HEK293T (cell line): Measurements from ENCODE around the gene BTBD9.
A peak's percentile ranks its signal among the peaks of the same experiment; 100 is the strongest.

Experiments
- CTCF ChIA-PET: fragments of 350-600 bp; formaldehyde crosslinking; extraction: SDS; loops from one replicate; lab custom pipeline; 2021; ENCODE audit warnings: antibody characterized with exemption, inconsistent platforms; lab: Yijun Ruan, JAX
- POLR2A ChIA-PET: fragments of 350-600 bp; formaldehyde crosslinking; extraction: SDS; loops from one replicate; lab custom pipeline; 2020; ENCODE audit warnings: antibody characterized with exemption, inconsistent platforms; lab: Yijun Ruan, JAX
- DNase-seq: peaks from one replicate; pipeline ENCODE4 v3.0.0; 2012; ENCODE audit warnings: mixed read lengths; ENCODE audit errors: extremely low spot score
- ARNT ChIP-seq: fragments of 450-650 bp; IDR thresholded peaks from 2 replicates; pipeline ENCODE4 v1.6.1; 2017; ENCODE audit warnings: mild to moderate bottlenecking
- BHLHE40 ChIP-seq: fragments of 450-650 bp; IDR thresholded peaks from 2 replicates; pipeline ENCODE4 v1.6.1; 2016; ENCODE audit warnings: mild to moderate bottlenecking, moderate library complexity, borderline replicate concordance
- CTBP1 ChIP-seq: fragments of 450-650 bp; IDR thresholded peaks from 2 replicates; pipeline ENCODE4 v1.6.1; 2016; ENCODE audit warnings: borderline replicate concordance
- ELF4 ChIP-seq: fragments of 450-650 bp; IDR thresholded peaks from 2 replicates; pipeline ENCODE4 v1.6.1; 2017; ENCODE audit warnings: antibody characterized with exemption
- FOXA1 ChIP-seq: fragments of 450-650 bp; IDR thresholded peaks from 2 replicates; pipeline ENCODE4 v1.6.1; 2016; ENCODE audit warnings: mild to moderate bottlenecking
- FOXK2 ChIP-seq: fragments of 450-650 bp; IDR thresholded peaks from 2 replicates; pipeline ENCODE4 v1.6.1; 2016; ENCODE audit warnings: mild to moderate bottlenecking
- FOXM1 ChIP-seq: fragments of 450-650 bp; IDR thresholded peaks from 2 replicates; pipeline ENCODE4 v1.6.1; 2017; ENCODE audit warnings: mild to moderate bottlenecking, borderline replicate concordance
- HDGF ChIP-seq: fragments of 450-650 bp; IDR thresholded peaks from 2 replicates; pipeline ENCODE4 v1.6.1; 2017; ENCODE audit warnings: antibody characterized with exemption, borderline replicate concordance
- L3MBTL2 ChIP-seq: fragments of 450-650 bp; conservative IDR thresholded peaks from 2 replicates; pipeline ENCODE4 v1.6.1; 2016; ENCODE audit warnings: mild to moderate bottlenecking
- LEF1 ChIP-seq: fragments of 450-650 bp; IDR thresholded peaks from 2 replicates; pipeline ENCODE4 v1.6.1; 2017; ENCODE audit warnings: mild to moderate bottlenecking, borderline replicate concordance
- NFRKB ChIP-seq: fragments of 450-650 bp; IDR thresholded peaks from 2 replicates; pipeline ENCODE4 v1.6.1; 2016; ENCODE audit warnings: mild to moderate bottlenecking, moderate library complexity
- PKNOX1 ChIP-seq: fragments of 450-650 bp; IDR thresholded peaks from 2 replicates; pipeline ENCODE4 v1.6.1; 2016
- SP1 ChIP-seq: fragments of 450-650 bp; IDR thresholded peaks from 2 replicates; pipeline ENCODE4 v1.6.1; 2017
- SUZ12 ChIP-seq: fragments of 450-650 bp; IDR thresholded peaks from 2 replicates; pipeline ENCODE4 v1.6.1; 2016; ENCODE audit warnings: mild to moderate bottlenecking
- TARDBP ChIP-seq: fragments of 450-650 bp; IDR thresholded peaks from 2 replicates; pipeline ENCODE4 v1.6.1; 2016
- ZNF384 ChIP-seq: fragments of 450-650 bp; IDR thresholded peaks from 2 replicates; pipeline ENCODE4 v1.6.1; 2016

The BTBD9 gene

GRCh38 chr6:38264605-38265004 lies 375.1 kb downstream of the BTBD9 start:
- no peak for DNase-seq
- POLR2A ChIA-PET, result no interaction called here
- TF ChIP-seq L3MBTL2, result no peak
- CTCF ChIA-PET, result interaction anchor here (0.6 kb wide), 1 partner anchor 258 kb away, joined by 5 read pairs; no protein-coding TSS in a partner anchor

- TF ChIP-seq L3MBTL2, result no peak
- no peak for TF ChIP-seq HDGF
- no peak for TF ChIP-seq FOXK2
- no peak for TF ChIP-seq ELF4
- TF ChIP-seq ZNF384, result no peak
- no peak for TF ChIP-seq TARDBP
- no peak for TF ChIP-seq FOXA1
- no peak for TF ChIP-seq FOXM1
- no peak for TF ChIP-seq ARNT
- no peak for TF ChIP-seq SP1
- TF ChIP-seq BHLHE40, result no peak
- no peak for TF ChIP-seq NFRKB
- TF ChIP-seq LEF1, result no peak
- TF ChIP-seq SUZ12, result no peak
- TF ChIP-seq PKNOX1, result no peak
- TF ChIP-seq CTBP1, result no peak
- POLR2A ChIA-PET, result interaction anchor here (0.9 kb wide), 1 partner anchor 66 kb away, joined by 3 read pairs; no protein-coding TSS in a partner anchor
- CTCF ChIA-PET, result interaction anchor here (1.2 kb wide), 1 partner anchor 16 kb away, joined by 3 read pairs; no protein-coding TSS in a partner anchor
- DNase-seq, result no peak
Measured at GRCh38 chr6:38262609-38263008, 377.1 kb downstream of the BTBD9 start.

DNA sequence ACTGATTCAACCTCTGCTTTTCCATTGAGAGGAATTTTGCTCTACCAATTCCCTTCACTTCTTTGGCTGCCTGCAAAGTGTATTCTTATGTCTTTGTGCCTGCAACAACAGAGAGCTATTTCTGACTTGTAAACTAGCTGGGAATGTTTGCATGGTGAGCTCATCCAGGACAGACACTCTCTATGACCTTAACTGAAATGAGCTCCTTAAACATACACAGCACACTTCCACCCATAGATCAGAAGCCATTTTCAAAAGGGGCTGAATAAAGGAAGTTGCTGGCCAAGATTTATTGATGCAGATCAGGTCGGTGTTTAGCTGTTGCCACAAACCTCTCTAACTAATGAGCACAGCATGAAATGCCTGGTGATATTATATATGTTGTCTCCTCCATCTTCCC lies 377.7 kb downstream of the BTBD9 start:
- TF ChIP-seq FOXM1 (no peak), NFRKB (no peak), FOXK2 (no peak), HDGF (no peak), PKNOX1 (peak; percentile 31), ZNF384 (no peak)
- CTCF ChIA-PET, result interaction anchor here (1.2 kb wide), 1 partner anchor 17 kb away, joined by 3 read pairs; no protein-coding TSS in a partner anchor
- DNase-seq, result peak; percentile 15
- POLR2A ChIA-PET, result interaction anchor here (0.9 kb wide), 1 partner anchor 65 kb away, joined by 3 read pairs; no protein-coding TSS in a partner anchor

GRCh38 chr6:38261626-38262025 lies 378.1 kb downstream of the BTBD9 start:
- TF ChIP-seq FOXM1, result no peak
- no peak for TF ChIP-seq ELF4
- TF ChIP-seq ARNT, result no peak
- TF ChIP-seq HDGF, result no peak
- ChIA-PET CTCF (interaction anchor here (1.2 kb wide), 1 partner anchor 17 kb away, joined by 3 read pairs; no protein-coding TSS in a partner anchor), POLR2A (interaction anchor here (0.9 kb wide), 1 partner anchor 65 kb away, joined by 3 read pairs; no protein-coding TSS in a partner anchor)
- no peak for DNase-seq

- POLR2A ChIA-PET, result no interaction called here
- TF ChIP-seq SUZ12, result no peak
- TF ChIP-seq NFRKB, result no peak
- no peak for DNase-seq
- CTCF ChIA-PET, result no interaction called here
Measured at GRCh38 chr6:38259736-38260135, 380.0 kb downstream of the BTBD9 start.

DNA sequence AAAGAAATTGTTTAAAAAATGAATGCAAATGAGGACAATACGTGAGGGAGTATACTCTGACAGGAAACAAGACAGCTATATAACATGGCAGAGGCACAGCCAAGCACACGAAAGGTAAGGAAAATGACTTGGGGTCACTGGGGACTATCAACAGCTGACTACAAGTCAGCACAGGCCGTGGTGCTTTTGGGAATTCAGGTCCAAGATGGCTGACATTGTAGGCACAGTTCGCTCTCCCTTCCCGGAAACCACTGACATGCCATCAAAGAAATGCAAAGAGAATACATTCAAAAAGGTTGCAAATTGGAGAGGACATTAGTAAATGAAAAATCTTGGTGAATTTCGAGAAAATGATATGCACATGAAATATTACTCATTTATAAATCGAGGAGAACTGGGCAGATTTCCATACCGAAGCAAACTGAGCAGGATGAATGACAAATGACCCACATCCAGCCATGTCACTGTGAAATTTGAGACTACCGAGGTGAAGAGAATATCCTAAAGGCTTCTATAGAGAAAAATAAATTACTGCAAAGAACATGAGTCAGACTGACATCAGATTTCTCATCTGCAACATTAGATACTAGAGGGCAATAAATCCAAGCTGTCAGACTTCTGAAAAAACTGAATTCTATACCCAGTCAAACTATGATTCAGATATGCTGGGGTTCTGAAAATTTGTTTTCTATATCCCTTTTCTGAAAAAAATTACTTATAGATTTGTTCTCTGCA lies 391.1 kb downstream of the BTBD9 start:
- ChIA-PET POLR2A (no interaction called here), CTCF (no interaction called here)
- TF ChIP-seq SP1 (no peak), PKNOX1 (peak; percentile 83), TARDBP (no peak), FOXA1 (no peak), HDGF (no peak), L3MBTL2 (no peak), FOXM1 (no peak)
- no peak for DNase-seq

- ChIA-PET POLR2A (no interaction called here), CTCF (no interaction called here)
- TF ChIP-seq FOXK2 (no peak), L3MBTL2 (no peak), TARDBP (no peak), FOXA1 (no peak), SP1 (no peak), ELF4 (no peak), ARNT (no peak), CTBP1 (no peak), BHLHE40 (no peak), ZNF384 (no peak)
Measured at GRCh38 chr6:38245295-38245694, 394.4 kb downstream of the BTBD9 start.

More at GRCh38 chr6:38245295-38245694, 394.4 kb downstream of the BTBD9 start:
- DNase-seq, result no peak
